ENCODE results near the gene TANC1. TPM values are rescaled to one million over a fixed set of nuclear protein-coding genes. Genes with fewer than 3 reads are reported as not detected.

TANC1 gene
- total RNA-seq, 1 donor from 2014 or later = 45.0 TPM

DNA sequence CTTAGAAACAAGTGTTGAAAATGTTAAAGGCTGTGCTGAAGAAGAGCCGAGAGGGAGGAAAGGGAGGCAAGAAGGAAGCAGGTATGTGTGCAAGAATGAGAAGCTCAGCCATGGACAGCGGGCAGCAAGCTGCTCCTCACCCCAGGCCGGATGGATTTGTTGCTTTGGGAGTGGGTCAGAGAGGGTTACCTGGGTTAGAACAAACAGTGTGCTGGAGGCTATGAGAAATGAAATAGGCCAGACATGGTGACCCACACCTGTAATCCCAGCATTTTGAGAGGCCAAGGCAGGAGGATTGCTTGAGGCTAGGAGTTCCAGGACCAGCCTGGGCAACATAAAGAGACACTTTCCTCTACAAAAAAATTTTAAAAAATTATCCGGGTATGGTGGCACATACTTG lies 97.5 kb downstream of the TANC1 start:
- Histone ChIP-seq H3K4me2 (ENCODE audit: low read length) (peak overlapping the region; percentile 61), H3K27ac (ENCODE audit: low read depth, low read length) (no peak overlapping the region)
- H3K4me1 Mint-ChIP-seq (ENCODE audit: low read depth, unreplicated experiment) = peaks cover 31% of the 10 kb centered on the region

DNA sequence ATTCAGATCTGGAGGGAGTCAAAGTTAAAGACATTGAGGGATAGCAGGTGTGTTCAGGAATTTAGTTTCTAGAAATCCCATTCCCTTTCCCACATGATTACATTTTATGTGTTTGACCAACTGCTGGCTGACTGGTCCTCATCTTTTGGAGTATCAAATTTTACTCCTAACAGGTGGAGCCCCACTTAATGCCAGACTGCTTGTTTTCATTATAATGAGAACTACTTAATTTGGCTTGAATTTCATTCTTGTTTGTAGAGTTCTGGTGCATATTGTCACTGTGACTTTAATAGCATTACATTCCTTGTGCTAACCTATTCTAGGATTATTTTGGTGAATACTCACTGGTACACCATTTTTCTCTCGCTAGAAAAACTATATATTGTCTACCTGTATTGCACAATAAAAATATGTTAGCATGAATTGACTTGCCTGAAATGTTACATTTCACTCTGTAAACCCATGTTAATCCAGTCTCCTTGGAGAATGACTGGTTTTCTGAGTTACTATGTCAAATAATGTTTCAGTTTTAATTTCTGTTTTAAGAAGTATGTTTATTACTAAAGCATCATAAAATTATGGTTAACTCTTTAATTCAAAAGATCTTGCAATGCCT lies 98.2 kb downstream of the TANC1 start:
- Mint-ChIP-seq H3K27ac (ENCODE audit: unreplicated experiment) (no peak overlapping the region), H3K4me3 (ENCODE audit: unreplicated experiment) (no peak overlapping the region), H3K4me1 (ENCODE audit: low read depth, unreplicated experiment) (peaks cover 36% of the 10 kb centered on the region), H3K36me3 (ENCODE audit: low read depth, unreplicated experiment) (peaks cover 7% of the 10 kb centered on the region), H3K27me3 (ENCODE audit: low read depth, unreplicated experiment) (no peaks in the 10 kb centered on the region), H3K9me3 (ENCODE audit: unreplicated experiment) (no peaks in the 10 kb centered on the region)
- Histone ChIP-seq H3K4me3 (ENCODE audit: insufficient read depth, low read depth, low read length) (no peak overlapping the region), H3K79me2 (ENCODE audit: insufficient read depth, low read length) (peaks cover 33% of the 10 kb centered on the region), H3K9me3 (ENCODE audit: insufficient read depth, low read depth, low read length) (no peaks in the 10 kb centered on the region), H4K20me1 (ENCODE audit: insufficient read depth, low read length) (no peaks in the 10 kb centered on the region), H3K36me3 (ENCODE audit: insufficient read depth, low read length) (peaks cover 7% of the 10 kb centered on the region), H3K4me2 (ENCODE audit: low read length) (no peak overlapping the region), H3K27ac (ENCODE audit: low read depth, low read length) (no peak overlapping the region), H2AFZ (ENCODE audit: low read depth, low read length) (no peak overlapping the region), H3K9ac (ENCODE audit: low read length) (no peak overlapping the region), H3K27me3 (ENCODE audit: insufficient read depth, low read length) (no peaks in the 10 kb centered on the region), H3K4me1 (ENCODE audit: insufficient read depth, low read length) (peaks cover 41% of the 10 kb centered on the region)
- DNase-seq (ENCODE audit: low read depth) (no peak), FAIRE-seq (no peak)
- no peak for TF ChIP-seq EZH2 (IDR thresholded peaks at IDR 0.05; ENCODE audit: insufficient read depth, low read length)
- TF ChIP-seq, protein P1, sequence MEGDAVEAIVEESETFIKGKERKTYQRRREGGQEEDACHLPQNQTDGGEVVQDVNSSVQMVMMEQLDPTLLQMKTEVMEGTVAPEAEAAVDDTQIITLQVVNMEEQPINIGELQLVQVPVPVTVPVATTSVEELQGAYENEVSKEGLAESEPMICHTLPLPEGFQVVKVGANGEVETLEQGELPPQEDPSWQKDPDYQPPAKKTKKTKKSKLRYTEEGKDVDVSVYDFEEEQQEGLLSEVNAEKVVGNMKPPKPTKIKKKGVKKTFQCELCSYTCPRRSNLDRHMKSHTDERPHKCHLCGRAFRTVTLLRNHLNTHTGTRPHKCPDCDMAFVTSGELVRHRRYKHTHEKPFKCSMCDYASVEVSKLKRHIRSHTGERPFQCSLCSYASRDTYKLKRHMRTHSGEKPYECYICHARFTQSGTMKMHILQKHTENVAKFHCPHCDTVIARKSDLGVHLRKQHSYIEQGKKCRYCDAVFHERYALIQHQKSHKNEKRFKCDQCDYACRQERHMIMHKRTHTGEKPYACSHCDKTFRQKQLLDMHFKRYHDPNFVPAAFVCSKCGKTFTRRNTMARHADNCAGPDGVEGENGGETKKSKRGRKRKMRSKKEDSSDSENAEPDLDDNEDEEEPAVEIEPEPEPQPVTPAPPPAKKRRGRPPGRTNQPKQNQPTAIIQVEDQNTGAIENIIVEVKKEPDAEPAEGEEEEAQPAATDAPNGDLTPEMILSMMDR (IDR thresholded peaks at IDR 0.05; ENCODE audit: insufficient read depth, low read depth, low read length) = no peak

More for the DNA sequence above, 97.5 kb downstream of the TANC1 start:
- Histone ChIP-seq H3K9ac (ENCODE audit: low read length) (no peak overlapping the region), H3K9me3 (ENCODE audit: insufficient read depth, low read depth, low read length) (no peaks in the 10 kb centered on the region), H3K4me1 (ENCODE audit: insufficient read depth, low read length) (peaks cover 37% of the 10 kb centered on the region), H3K27me3 (ENCODE audit: insufficient read depth, low read length) (no peaks in the 10 kb centered on the region), H3K36me3 (ENCODE audit: insufficient read depth, low read length) (peaks cover 7% of the 10 kb centered on the region), H2AFZ (ENCODE audit: low read depth, low read length) (no peak overlapping the region), H3K79me2 (ENCODE audit: insufficient read depth, low read length) (peaks cover 40% of the 10 kb centered on the region), H3K4me3 (ENCODE audit: insufficient read depth, low read depth, low read length) (no peak overlapping the region), H4K20me1 (ENCODE audit: insufficient read depth, low read length) (no peaks in the 10 kb centered on the region)
- TF ChIP-seq EZH2 (IDR thresholded peaks at IDR 0.05; ENCODE audit: insufficient read depth, low read length) = no peak
- TF ChIP-seq, protein P1 (IDR thresholded peaks at IDR 0.05; ENCODE audit: insufficient read depth, low read depth, low read length) = no peak
- H3K4me3 Mint-ChIP-seq (ENCODE audit: unreplicated experiment) = peak overlapping the region; percentile 29
- peaks cover 7% of the 10 kb centered on the region for H3K36me3 Mint-ChIP-seq (ENCODE audit: low read depth, unreplicated experiment)
- no peaks in the 10 kb centered on the region for H3K9me3 Mint-ChIP-seq (ENCODE audit: unreplicated experiment)
- DNase-seq (ENCODE audit: low read depth) (no peak), FAIRE-seq (no peak)
- H3K27me3 Mint-ChIP-seq (ENCODE audit: low read depth, unreplicated experiment) = no peaks in the 10 kb centered on the region
- no peak overlapping the region for H3K27ac Mint-ChIP-seq (ENCODE audit: unreplicated experiment)

DNA sequence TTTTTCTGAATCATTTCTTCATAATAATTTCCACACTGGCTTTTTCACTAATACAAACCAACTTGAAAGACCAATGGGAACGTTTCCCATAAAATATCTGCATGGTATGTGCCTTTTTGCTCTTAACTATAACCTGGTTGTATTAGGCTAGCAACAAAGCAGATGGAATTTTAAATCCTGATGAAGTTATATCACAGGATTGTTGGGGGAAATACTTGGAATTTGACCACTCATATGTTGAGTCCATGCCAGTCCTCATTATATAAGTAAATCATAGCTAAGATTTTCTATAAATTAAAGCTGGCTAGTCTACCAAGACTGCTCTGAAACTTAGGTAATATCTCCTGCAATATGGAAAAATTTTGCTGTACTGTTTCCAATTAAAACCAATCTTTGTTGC lies 99.5 kb downstream of the TANC1 start:
- H3K4me2 ChIP-seq (ENCODE audit: low read length) = no peak overlapping the region
- peaks cover 45% of the 10 kb centered on the region for H3K4me1 ChIP-seq (ENCODE audit: insufficient read depth, low read length)
- H3K36me3 ChIP-seq (ENCODE audit: insufficient read depth, low read length) = peaks cover 7% of the 10 kb centered on the region
- H3K4me1 Mint-ChIP-seq (ENCODE audit: low read depth, unreplicated experiment) = peaks cover 41% of the 10 kb centered on the region
- no peak for DNase-seq (ENCODE audit: low read depth)
- no peaks in the 10 kb centered on the region for H3K27me3 ChIP-seq (ENCODE audit: insufficient read depth, low read length)
- peaks cover 11% of the 10 kb centered on the region for H3K36me3 Mint-ChIP-seq (ENCODE audit: low read depth, unreplicated experiment)
- H3K27ac ChIP-seq (ENCODE audit: low read depth, low read length) = no peak overlapping the region
- H4K20me1 ChIP-seq (ENCODE audit: insufficient read depth, low read length) = no peaks in the 10 kb centered on the region
- H3K27ac Mint-ChIP-seq (ENCODE audit: unreplicated experiment) = no peak overlapping the region
- H3K79me2 ChIP-seq (ENCODE audit: insufficient read depth, low read length) = peaks cover 30% of the 10 kb centered on the region
- no peaks in the 10 kb centered on the region for H3K9me3 Mint-ChIP-seq (ENCODE audit: unreplicated experiment)
- H3K4me3 Mint-ChIP-seq (ENCODE audit: unreplicated experiment) = no peak overlapping the region
- no peaks in the 10 kb centered on the region for H3K9me3 ChIP-seq (ENCODE audit: insufficient read depth, low read depth, low read length)
- H3K27me3 Mint-ChIP-seq (ENCODE audit: low read depth, unreplicated experiment) = no peaks in the 10 kb centered on the region
- H3K4me3 ChIP-seq (ENCODE audit: insufficient read depth, low read depth, low read length) = no peak overlapping the region
- TF ChIP-seq, protein P1 (IDR thresholded peaks at IDR 0.05; ENCODE audit: insufficient read depth, low read depth, low read length) = no peak
- TF ChIP-seq EZH2 (IDR thresholded peaks at IDR 0.05; ENCODE audit: insufficient read depth, low read length) = no peak
- H2AFZ ChIP-seq (ENCODE audit: low read depth, low read length) = no peak overlapping the region
- no peak for FAIRE-seq
- no peak overlapping the region for H3K9ac ChIP-seq (ENCODE audit: low read length)

All from astrocyte (in vitro differentiated cells and primary cell).